KMS-11 (cell line): ENCODE data around the gene PSTPIP2.
"Not testable (repeated sequence)": the region's sequence is repeated elsewhere in the genome, so short reads cannot be mapped to it uniquely, and the experiment has no call there.

Source experiments
- H2AFZ ChIP-seq: fragments of 200-600 bp; sonication (generic); 2 replicates; pipeline ENCODE4 v1.6.1; 2016; ENCODE audit warnings: antibody characterized with exemption, mixed run types, low read depth
- H3K27ac ChIP-seq: fragments of 200-600 bp; sonication (generic); 2 replicates; pipeline ENCODE4 v1.6.1; 2016; ENCODE audit warnings: mild to moderate bottlenecking, mixed run types
- H3K27me3 ChIP-seq: fragments of 200-600 bp; sonication (generic); 2 replicates; pipeline ENCODE4 v1.6.1; 2017; ENCODE audit warnings: mild to moderate bottlenecking, low read depth, mixed run types, moderate library complexity; ENCODE audit not compliant: insufficient read depth
- H3K36me3 ChIP-seq: fragments of 200-600 bp; sonication (generic); 2 replicates; pipeline ENCODE4 v1.6.1; 2017; ENCODE audit warnings: mild to moderate bottlenecking, mixed run types; ENCODE audit not compliant: insufficient read depth
- H3K4me1 ChIP-seq: fragments of 200-600 bp; sonication (generic); 2 replicates; pipeline ENCODE4 v1.6.1; 2016; ENCODE audit warnings: mild to moderate bottlenecking, low read depth, mixed run types; ENCODE audit not compliant: poor library complexity, severe bottlenecking
- H3K4me2 ChIP-seq: fragments of 200-600 bp; sonication (generic); 2 replicates; pipeline ENCODE4 v1.7.0; 2016; ENCODE audit warnings: mild to moderate bottlenecking, mixed run types
- H3K4me3 ChIP-seq: fragments of 200-600 bp; sonication (generic); IDR thresholded peaks from 2 replicates; pipeline ENCODE4 v1.6.1; 2017; ENCODE audit warnings: low read depth, low read length, mixed read lengths; ENCODE audit not compliant: insufficient read depth
- H3K79me2 ChIP-seq: fragments of 200-600 bp; sonication (generic); 2 replicates; pipeline ENCODE4 v1.6.1; 2016; ENCODE audit warnings: low read depth, mixed run types; ENCODE audit not compliant: insufficient read depth
- H3K9ac ChIP-seq: fragments of 200-600 bp; sonication (generic); 2 replicates; pipeline ENCODE4 v1.6.1; 2016; ENCODE audit warnings: mild to moderate bottlenecking, mixed run types
- H4K20me1 ChIP-seq: fragments of 200-600 bp; sonication (generic); 2 replicates; pipeline ENCODE4 v1.6.1; 2016; ENCODE audit warnings: mild to moderate bottlenecking, mixed run types; ENCODE audit not compliant: insufficient read depth
- CTCF ChIP-seq: fragments of 200-600 bp; sonication (generic); conservative IDR thresholded peaks from 2 replicates; pipeline ENCODE4 v1.6.1; 2017; ENCODE audit warnings: low read depth, mild to moderate bottlenecking, antibody characterized with exemption, low read length, moderate library complexity, mixed read lengths

The PSTPIP2 gene

GRCh38 chr18:45993438-45993837 is 78.6 kb downstream of the PSTPIP2 start:
- H3K27ac ChIP-seq: no peak overlapping the region
- TF ChIP-seq CTCF: no peak
- no peak overlapping the region for H2AFZ ChIP-seq
- H4K20me1 ChIP-seq: no peaks in the 10 kb centered on the region
- H3K9ac ChIP-seq: no peak overlapping the region
- no peaks in the 10 kb centered on the region for H3K36me3 ChIP-seq
- H3K4me1 ChIP-seq: no peaks in the 10 kb centered on the region
- H3K27me3 ChIP-seq: no peaks in the 10 kb centered on the region
- H3K4me2 ChIP-seq: no peak overlapping the region
- no peak overlapping the region for H3K4me3 ChIP-seq
- no peaks in the 10 kb centered on the region for H3K79me2 ChIP-seq

GRCh38 chr18:45992527-45992926 is 79.5 kb downstream of the PSTPIP2 start:
- not testable (repeated sequence) for H3K36me3 ChIP-seq, H3K9ac ChIP-seq, H3K4me1 ChIP-seq, H3K4me3 ChIP-seq, H3K79me2 ChIP-seq, H3K4me2 ChIP-seq, H3K27ac ChIP-seq, H4K20me1 ChIP-seq, H2AFZ ChIP-seq, H3K27me3 ChIP-seq

GRCh38 chr18:45991788-45992187 is 80.3 kb downstream of the PSTPIP2 start:
- H3K27me3 ChIP-seq: no peaks in the 10 kb centered on the region
- TF ChIP-seq CTCF: no peak
- no peaks in the 10 kb centered on the region for H4K20me1 ChIP-seq
- H3K79me2 ChIP-seq: no peaks in the 10 kb centered on the region
- H2AFZ ChIP-seq: no peak overlapping the region
- no peaks in the 10 kb centered on the region for H3K36me3 ChIP-seq
- H3K4me2 ChIP-seq: no peak overlapping the region
- no peaks in the 10 kb centered on the region for H3K4me1 ChIP-seq
- no peak overlapping the region for H3K9ac ChIP-seq
- no peak overlapping the region for H3K4me3 ChIP-seq
- no peak overlapping the region for H3K27ac ChIP-seq

- H4K20me1 ChIP-seq: no peaks in the 10 kb centered on the region
- no peak for TF ChIP-seq CTCF
- no peak overlapping the region for H3K9ac ChIP-seq
- no peak overlapping the region for H3K27ac ChIP-seq
- H3K4me1 ChIP-seq: no peaks in the 10 kb centered on the region
- no peaks in the 10 kb centered on the region for H3K27me3 ChIP-seq
- H2AFZ ChIP-seq: no peak overlapping the region
- H3K79me2 ChIP-seq: no peaks in the 10 kb centered on the region
- H3K4me2 ChIP-seq: no peak overlapping the region
- no peaks in the 10 kb centered on the region for H3K36me3 ChIP-seq
- H3K4me3 ChIP-seq: no peak overlapping the region
Measured at GRCh38 chr18:45984546-45985235, 87.4 kb downstream of the PSTPIP2 start.

GRCh38 chr18:45981821-45982220 is 90.2 kb downstream of the PSTPIP2 start:
- Histone ChIP-seq H3K9ac (no peak overlapping the region), H4K20me1 (no peaks in the 10 kb centered on the region), H3K27me3 (no peaks in the 10 kb centered on the region), H3K4me1 (no peaks in the 10 kb centered on the region), H3K36me3 (no peaks in the 10 kb centered on the region), H3K27ac (no peak overlapping the region), H3K4me3 (no peak overlapping the region), H2AFZ (no peak overlapping the region), H3K4me2 (no peak overlapping the region), H3K79me2 (no peaks in the 10 kb centered on the region)
- no peak for TF ChIP-seq CTCF
